Subcutaneous abdominal adipose tissue (tissue), 5 donors: Measurements from ENCODE around the gene ZAR1L.

Experiments
- H3K27ac ChIP-seq: one replicate; pipeline ENCODE4 v1.7.0; 2013; ENCODE audit warnings: low read depth, mild to moderate bottlenecking, inconsistent platforms, low read length, moderate library complexity
- H3K27me3 ChIP-seq, 5 donors: one replicate each; pipeline ENCODE4 v1.7.0; 2013; ENCODE audit warnings: low read length in 5 of 5, inconsistent platforms in 1 of 5; ENCODE audit not compliant: control insufficient read depth in 5 of 5, insufficient read depth in 4 of 5
- H3K36me3 ChIP-seq, 5 donors: one replicate each; pipeline ENCODE4 v1.7.0; 2013; ENCODE audit warnings: low read length in 5 of 5; ENCODE audit not compliant: control insufficient read depth in 5 of 5, insufficient read depth in 5 of 5
- H3K4me1 ChIP-seq, 5 donors: one replicate each; pipeline ENCODE4 v1.7.0; 2013; ENCODE audit warnings: low read length in 5 of 5, mild to moderate bottlenecking in 3 of 5, moderate library complexity in 1 of 5; ENCODE audit not compliant: control insufficient read depth in 5 of 5, insufficient read depth in 5 of 5
- H3K4me3 ChIP-seq, 5 donors: one replicate each; pipeline ENCODE4 v1.7.0; 2013; ENCODE audit warnings: low read length in 5 of 5, low read depth in 1 of 5
- H3K9ac ChIP-seq, 5 donors: one replicate each; pipeline ENCODE4 v1.7.0; 2013; ENCODE audit warnings: low read length in 5 of 5, mild to moderate bottlenecking in 4 of 5, moderate library complexity in 3 of 5
- H3K9me3 ChIP-seq, 5 donors: one replicate each; pipeline ENCODE4 v1.7.0; 2013; ENCODE audit warnings: low read length in 5 of 5; ENCODE audit not compliant: control insufficient read depth in 5 of 5
- donor health status: healthy.
- donor health status: healthy.
- donor health status: healthy.
- donor health status: healthy.
- donor health status: healthy.

The ZAR1L gene

GRCh38 chr13:32259116-32259515, 56.0 kb downstream of the ZAR1L start:
- H3K9me3 ChIP-seq = no peaks in the 10 kb centered on the region
- H3K27me3 ChIP-seq = no peaks in the 10 kb centered on the region
- peaks cover 2 to 38% (median 8%) of the 10 kb centered on the region in 5 donors for H3K4me1 ChIP-seq
- no peak overlapping the region for H3K9ac ChIP-seq
- no peak overlapping the region for H3K4me3 ChIP-seq
- peaks cover 0 to 7% (median 1%) of the 10 kb centered on the region in 5 donors for H3K36me3 ChIP-seq
- no peak overlapping the region for H3K27ac ChIP-seq

DNA sequence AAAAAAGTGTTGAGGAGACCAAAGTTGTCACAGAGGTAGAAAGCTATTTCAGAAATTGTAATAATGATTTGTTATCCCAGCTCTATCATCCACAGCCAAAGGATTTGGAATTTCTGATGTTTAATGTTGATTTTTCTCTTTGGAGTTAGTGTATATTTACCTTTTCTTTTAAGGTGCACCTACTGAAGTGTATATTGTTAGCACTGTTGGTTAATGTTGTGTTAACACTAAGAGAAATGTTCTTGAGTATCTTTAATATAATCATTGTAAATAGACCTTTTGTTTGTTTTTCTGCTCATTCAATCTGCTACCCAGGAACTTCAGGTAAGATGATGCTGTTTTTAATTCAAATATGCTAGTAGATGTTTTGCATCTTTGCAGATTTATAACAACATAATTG, 57.5 kb downstream of the ZAR1L start:
- peaks cover 0 to 13% (median 4%) of the 10 kb centered on the region in 5 donors for H3K36me3 ChIP-seq

DNA sequence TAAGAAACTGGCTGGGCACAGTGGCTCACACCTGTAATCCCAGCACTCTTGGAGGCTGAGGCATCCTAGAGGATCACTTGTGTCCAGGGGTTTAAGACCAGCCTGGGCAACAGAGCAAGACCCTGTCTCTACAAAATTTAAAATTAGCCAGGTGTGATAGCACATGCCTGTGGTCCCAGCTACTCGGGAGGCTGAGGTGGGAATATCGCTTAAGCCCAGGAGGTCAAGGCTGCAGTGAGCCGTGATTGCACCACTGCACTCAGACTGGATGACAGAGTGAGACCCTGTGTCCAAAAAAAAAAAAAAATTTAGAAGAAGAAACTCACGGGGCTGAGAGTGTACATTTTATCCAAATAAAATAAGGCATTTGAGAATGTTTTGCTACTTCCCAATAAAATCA, 58.9 kb downstream of the ZAR1L start:
- peak overlapping the region in 1 of 5 donors; percentile 55 for H3K4me3 ChIP-seq
- H3K27me3 ChIP-seq = no peaks in the 10 kb centered on the region
- no peak overlapping the region for H3K9ac ChIP-seq
- no peak overlapping the region for H3K27ac ChIP-seq
- H3K9me3 ChIP-seq = no peaks in the 10 kb centered on the region
- H3K4me1 ChIP-seq = peaks cover 0 to 23% (median 2%) of the 10 kb centered on the region in 5 donors
- peaks cover 0 to 19% (median 4%) of the 10 kb centered on the region in 5 donors for H3K36me3 ChIP-seq

More for the DNA sequence above, 57.5 kb downstream of the ZAR1L start:
- Histone ChIP-seq H3K9me3 (no peaks in the 10 kb centered on the region), H3K27me3 (no peaks in the 10 kb centered on the region), H3K9ac (no peak overlapping the region), H3K4me3 (no peak overlapping the region), H3K4me1 (peaks cover 2 to 36% (median 8%) of the 10 kb centered on the region in 5 donors), H3K27ac (no peak overlapping the region)

GRCh38 chr13:32255724-32256109, 59.4 kb downstream of the ZAR1L start:
- Histone ChIP-seq H3K27me3 (no peaks in the 10 kb centered on the region), H3K4me3 (peak overlapping the region in 2 of 5 donors; percentile 44 to 55), H3K9ac (no peak overlapping the region), H3K9me3 (no peaks in the 10 kb centered on the region), H3K4me1 (peaks cover 0 to 18% (median 0%) of the 10 kb centered on the region in 5 donors), H3K27ac (peak overlapping the region; percentile 65), H3K36me3 (peaks cover 0 to 19% (median 7%) of the 10 kb centered on the region in 5 donors)

GRCh38 chr13:32254916-32255723, 60.0 kb downstream of the ZAR1L start:
- H3K4me1 ChIP-seq = peaks cover 0 to 18% (median 0%) of the 10 kb centered on the region in 5 donors
- peak overlapping the region; percentile 65 for H3K27ac ChIP-seq
- H3K27me3 ChIP-seq = no peaks in the 10 kb centered on the region
- peak overlapping the region in 1 of 5 donors; percentile 25 for H3K9ac ChIP-seq
- peak overlapping the region in 3 of 5 donors; percentile 44 to 55 (median 51) for H3K4me3 ChIP-seq
- peaks cover 0 to 22% (median 11%) of the 10 kb centered on the region in 5 donors for H3K36me3 ChIP-seq
- no peaks in the 10 kb centered on the region for H3K9me3 ChIP-seq

DNA sequence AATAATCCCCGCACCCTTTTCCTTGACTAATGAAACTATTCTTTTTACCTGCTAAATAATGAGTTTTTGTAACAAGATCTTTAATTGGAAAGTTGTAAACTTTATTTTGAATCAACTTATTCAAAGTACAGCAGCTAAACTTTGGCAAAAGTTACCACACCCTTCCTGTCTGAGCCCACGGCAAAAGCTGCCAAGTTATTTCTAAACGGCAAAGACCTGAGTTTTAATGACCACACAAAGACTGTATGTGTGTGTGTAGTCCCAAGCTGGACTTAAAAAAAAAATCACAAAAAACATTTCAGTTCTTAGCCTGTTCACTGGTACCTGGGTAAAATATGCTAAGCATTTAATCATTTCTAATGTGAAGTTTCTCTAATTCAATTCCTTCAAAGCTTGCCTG, 60.7 kb downstream of the ZAR1L start:
- peak overlapping the region in 1 of 5 donors; percentile 26 for H3K9ac ChIP-seq

DNA sequence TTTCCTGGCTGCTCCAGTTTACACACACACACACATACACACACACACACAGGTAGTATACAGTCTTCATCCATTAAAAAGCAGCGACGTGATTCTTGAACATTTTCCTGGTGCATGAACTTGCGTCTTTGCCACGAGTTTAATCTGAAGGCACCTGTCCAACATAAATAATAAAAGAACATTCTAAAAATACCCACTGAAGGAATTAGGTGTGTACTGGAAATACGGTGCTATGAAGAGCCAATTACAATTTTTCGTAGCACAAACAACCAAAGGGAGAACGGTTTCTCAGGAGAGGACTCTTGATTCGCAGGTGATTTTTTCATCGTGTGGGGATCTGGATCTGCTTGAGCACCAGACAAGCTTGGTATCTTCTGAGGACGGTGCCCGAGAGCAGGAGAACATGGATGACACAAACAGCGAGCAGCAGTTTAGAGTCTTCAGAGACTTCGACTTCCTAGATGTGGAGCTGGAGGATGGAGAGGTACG, 61.2 kb downstream of the ZAR1L start:
- no peaks in the 10 kb centered on the region for H3K27me3 ChIP-seq
- no peaks in the 10 kb centered on the region for H3K9me3 ChIP-seq
- H3K36me3 ChIP-seq = peaks cover 0 to 32% (median 19%) of the 10 kb centered on the region in 5 donors
- H3K4me1 ChIP-seq = peaks cover 0 to 18% (median 0%) of the 10 kb centered on the region in 5 donors
- peak overlapping the region in 4 of 5 donors; percentile 43 to 55 (median 48) for H3K4me3 ChIP-seq
- peak overlapping the region in 1 of 5 donors; percentile 26 for H3K9ac ChIP-seq
- H3K27ac ChIP-seq = peak overlapping the region; percentile 6

More for the DNA sequence above, 60.7 kb downstream of the ZAR1L start:
- Histone ChIP-seq H3K4me1 (peaks cover 0 to 18% (median 0%) of the 10 kb centered on the region in 5 donors), H3K4me3 (peak overlapping the region in 4 of 5 donors; percentile 43 to 55 (median 48)), H3K36me3 (peaks cover 0 to 29% (median 18%) of the 10 kb centered on the region in 5 donors), H3K9me3 (no peaks in the 10 kb centered on the region), H3K27ac (peak overlapping the region; percentile 6), H3K27me3 (no peaks in the 10 kb centered on the region)
